Measurements from ENCODE around the gene TCHHL1.

The TCHHL1 gene

GRCh38 chr1:152109998-152110294, 21.1 kb upstream of the TCHHL1 start:
- no peak for DNase-seq (ENCODE audit: low spot score)
- in situ Hi-C loops (cut with MboI; ENCODE audit: low pct_unique_long_range_greater_than_20kb, low sequenced_read_pairs, unreplicated experiment) = no loop called here
- no peak for TF ChIP-seq CTCF (IDR thresholded peaks at IDR 0.05; ENCODE audit: extremely low read depth, insufficient read depth, missing control alignments)

GRCh38 chr1:152109231-152109997, 20.6 kb upstream of the TCHHL1 start:
- in situ Hi-C loops (cut with MboI; ENCODE audit: low pct_unique_long_range_greater_than_20kb, low sequenced_read_pairs, unreplicated experiment) = no loop called here
- no peak for TF ChIP-seq CTCF (IDR thresholded peaks at IDR 0.05; ENCODE audit: extremely low read depth, insufficient read depth, missing control alignments)
- DNase-seq (ENCODE audit: low spot score) = no peak

GRCh38 chr1:152108882-152109222, 20.0 kb upstream of the TCHHL1 start:
- DNase-seq (ENCODE audit: low spot score) = no peak

GRCh38 chr1:152107984-152108881, 19.4 kb upstream of the TCHHL1 start:
- TF ChIP-seq CTCF (IDR thresholded peaks at IDR 0.05; ENCODE audit: extremely low read depth, insufficient read depth, missing control alignments) = no peak
- in situ Hi-C loops (cut with MboI; ENCODE audit: low pct_unique_long_range_greater_than_20kb, low sequenced_read_pairs, unreplicated experiment) = no loop called here
- no peak for DNase-seq (ENCODE audit: low spot score)

More at GRCh38 chr1:152108882-152109222, 20.0 kb upstream of the TCHHL1 start:
- in situ Hi-C loops (cut with MboI; ENCODE audit: low pct_unique_long_range_greater_than_20kb, low sequenced_read_pairs, unreplicated experiment) = no loop called here
- TF ChIP-seq CTCF (IDR thresholded peaks at IDR 0.05; ENCODE audit: extremely low read depth, insufficient read depth, missing control alignments) = no peak

- in situ Hi-C loops (cut with MboI; ENCODE audit: low pct_unique_long_range_greater_than_20kb, low sequenced_read_pairs, unreplicated experiment) = no loop called here
- TF ChIP-seq CTCF (IDR thresholded peaks at IDR 0.05; ENCODE audit: extremely low read depth, insufficient read depth, missing control alignments) = no peak
- DNase-seq (ENCODE audit: low spot score) = no peak
Observed at GRCh38 chr1:152107031-152107983, 18.4 kb upstream of the TCHHL1 start.

GRCh38 chr1:152104854-152105253, 16.0 kb upstream of the TCHHL1 start:
- DNase-seq (ENCODE audit: low spot score) = no peak
- in situ Hi-C loops (cut with MboI; ENCODE audit: low pct_unique_long_range_greater_than_20kb, low sequenced_read_pairs, unreplicated experiment) = no loop called here
- TF ChIP-seq CTCF (IDR thresholded peaks at IDR 0.05; ENCODE audit: extremely low read depth, insufficient read depth, missing control alignments) = no peak
